ENCODE results near the gene TMCO4.

TMCO4 gene

GRCh38 chr1:19657511-19657910 lies 142.2 kb downstream of the TMCO4 start:
- no peak for DNase-seq (ENCODE audit: low read depth, low spot score)

DNA sequence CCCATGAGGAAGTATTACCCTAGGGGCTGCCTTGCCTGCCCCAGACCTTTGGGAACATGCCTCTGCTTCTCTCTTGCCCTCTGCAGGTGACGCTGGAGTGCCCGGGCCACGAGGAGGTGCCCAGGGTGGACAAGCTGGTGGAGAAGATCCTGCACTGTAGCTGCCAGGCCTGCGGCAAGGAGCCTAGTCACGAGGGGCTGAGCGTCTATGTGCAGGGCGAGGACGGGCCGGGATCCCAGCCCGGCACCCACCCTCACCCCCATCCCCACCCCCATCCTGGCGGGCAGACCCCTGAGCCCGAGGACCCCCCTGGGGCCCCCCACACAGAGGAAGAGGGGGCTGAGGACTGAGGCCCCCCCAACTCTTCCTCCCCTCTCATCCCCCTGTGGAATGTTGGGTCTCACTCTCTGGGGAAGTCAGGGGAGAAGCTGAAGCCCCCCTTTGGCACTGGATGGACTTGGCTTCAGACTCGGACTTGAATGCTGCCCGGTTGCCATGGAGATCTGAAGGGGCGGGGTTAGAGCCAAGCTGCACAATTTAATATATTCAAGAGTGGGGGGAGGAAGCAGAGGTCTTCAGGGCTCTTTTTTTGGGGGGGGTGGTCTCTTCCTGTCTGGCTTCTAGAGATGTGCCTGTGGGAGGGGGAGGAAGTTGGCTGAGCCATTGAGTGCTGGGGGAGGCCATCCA lies 142.8 kb downstream of the TMCO4 start:
- DNase-seq (ENCODE audit: low read depth, low spot score), result no peak

GRCh38 chr1:19656134-19656779 lies 143.5 kb downstream of the TMCO4 start:
- no peak for DNase-seq (ENCODE audit: low read depth, low spot score)

- DNase-seq (ENCODE audit: low read depth, low spot score), result no peak
These were observed 144.0 kb downstream of the TMCO4 start for GRCh38 chr1:19655718-19656080.

GRCh38 chr1:19654886-19655717 lies 144.6 kb downstream of the TMCO4 start:
- no peak for DNase-seq (ENCODE audit: low read depth, low spot score)

- no peak for DNase-seq (ENCODE audit: low read depth, low spot score)
These were observed 145.3 kb downstream of the TMCO4 start for GRCh38 chr1:19654386-19654785.

DNA sequence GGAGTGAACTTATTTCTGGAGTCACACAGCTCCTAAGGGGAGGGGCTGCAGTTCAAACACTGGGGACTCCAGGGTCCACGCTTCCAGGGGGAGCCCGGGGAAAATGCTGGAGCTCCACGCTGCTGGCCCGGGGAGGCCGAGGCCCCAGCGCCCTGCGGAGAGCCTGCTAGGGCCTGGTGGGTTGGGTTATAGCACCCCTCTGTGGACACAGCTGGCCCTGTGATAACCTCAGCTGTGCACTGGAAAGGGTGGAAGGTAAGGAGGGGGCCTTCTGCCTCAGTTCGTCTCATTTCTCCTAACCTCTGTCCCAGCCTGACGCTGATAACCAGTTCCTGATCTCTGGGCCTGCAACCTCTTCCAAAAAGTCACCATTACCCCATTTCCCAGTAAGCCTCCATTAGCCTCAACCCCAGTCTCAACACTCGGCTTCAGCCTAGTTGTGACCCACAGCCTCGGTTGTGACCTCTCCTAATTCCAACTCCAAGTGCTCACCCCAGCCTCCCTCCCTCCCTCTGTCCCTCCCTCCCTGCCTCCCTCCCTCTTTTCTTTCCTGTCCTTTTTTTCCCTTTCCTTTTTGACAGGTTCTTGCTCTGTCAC lies 148.5 kb downstream of the TMCO4 start:
- no peak for DNase-seq (ENCODE audit: low read depth, low spot score)

DNA sequence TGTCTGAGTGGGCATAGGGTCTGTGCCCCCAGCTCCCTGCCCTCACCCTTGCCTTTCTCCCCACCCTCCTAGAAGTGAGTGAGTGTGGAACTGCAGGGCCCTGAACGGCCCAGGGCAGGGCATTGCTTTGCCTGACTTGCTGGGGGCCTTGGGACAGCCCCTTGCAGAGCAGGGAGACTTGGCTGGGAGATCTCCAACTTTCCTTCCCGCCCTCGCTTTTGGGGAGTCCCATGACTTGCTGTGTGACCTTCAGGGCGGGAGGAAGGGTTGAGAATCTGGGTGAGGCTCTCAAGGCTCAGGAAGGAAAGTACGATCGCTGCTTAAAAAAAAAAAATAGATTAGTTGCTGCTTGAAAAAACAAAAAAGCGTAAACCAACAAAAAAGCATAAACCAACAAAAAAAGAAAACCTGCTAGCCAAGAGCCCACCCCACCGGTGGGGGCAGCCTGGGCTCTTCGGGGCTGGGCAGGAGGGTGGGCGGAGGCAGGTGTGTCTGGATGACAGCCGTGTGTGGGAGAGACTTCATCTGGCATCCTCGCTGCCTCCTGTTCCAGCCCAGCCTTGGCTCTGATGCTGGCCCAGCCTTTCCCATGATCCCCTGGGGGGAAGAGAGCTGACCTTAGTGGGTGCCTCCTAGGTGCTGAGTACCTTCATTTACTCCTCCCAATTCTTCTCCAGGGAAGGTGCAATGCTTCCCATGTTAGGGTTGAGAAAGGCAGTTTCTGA lies 149.1 kb downstream of the TMCO4 start:
- no peak for DNase-seq (ENCODE audit: low read depth, low spot score)

- DNase-seq (ENCODE audit: low read depth, low spot score), result no peak
These were observed 151.0 kb downstream of the TMCO4 start for GRCh38 chr1:19648689-19649088.

DNA sequence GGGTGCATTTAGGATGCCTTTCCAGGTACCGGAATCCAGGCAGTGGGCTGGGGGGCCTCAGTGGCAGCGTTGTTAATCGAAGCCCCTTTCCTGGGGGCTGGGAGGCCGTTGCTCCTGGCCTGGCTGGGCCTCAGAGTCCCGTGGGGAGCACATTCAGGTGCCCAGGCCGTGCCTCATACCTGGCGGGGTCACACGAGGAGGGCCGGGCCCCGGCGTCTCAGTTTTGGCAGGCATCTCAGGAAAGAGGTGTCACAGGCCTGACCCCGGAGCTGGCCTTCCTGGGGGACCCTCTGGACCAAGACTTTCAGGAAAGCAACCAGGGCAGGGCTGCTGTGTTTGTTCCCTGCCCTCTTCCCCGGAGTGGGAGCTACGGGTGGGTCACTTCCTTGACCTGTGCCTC lies 151.5 kb downstream of the TMCO4 start:
- DNase-seq (ENCODE audit: low read depth, low spot score), result no peak

- DNase-seq (ENCODE audit: low read depth, low spot score), result no peak
These were observed 152.1 kb downstream of the TMCO4 start for GRCh38 chr1:19647643-19648042.

DNA sequence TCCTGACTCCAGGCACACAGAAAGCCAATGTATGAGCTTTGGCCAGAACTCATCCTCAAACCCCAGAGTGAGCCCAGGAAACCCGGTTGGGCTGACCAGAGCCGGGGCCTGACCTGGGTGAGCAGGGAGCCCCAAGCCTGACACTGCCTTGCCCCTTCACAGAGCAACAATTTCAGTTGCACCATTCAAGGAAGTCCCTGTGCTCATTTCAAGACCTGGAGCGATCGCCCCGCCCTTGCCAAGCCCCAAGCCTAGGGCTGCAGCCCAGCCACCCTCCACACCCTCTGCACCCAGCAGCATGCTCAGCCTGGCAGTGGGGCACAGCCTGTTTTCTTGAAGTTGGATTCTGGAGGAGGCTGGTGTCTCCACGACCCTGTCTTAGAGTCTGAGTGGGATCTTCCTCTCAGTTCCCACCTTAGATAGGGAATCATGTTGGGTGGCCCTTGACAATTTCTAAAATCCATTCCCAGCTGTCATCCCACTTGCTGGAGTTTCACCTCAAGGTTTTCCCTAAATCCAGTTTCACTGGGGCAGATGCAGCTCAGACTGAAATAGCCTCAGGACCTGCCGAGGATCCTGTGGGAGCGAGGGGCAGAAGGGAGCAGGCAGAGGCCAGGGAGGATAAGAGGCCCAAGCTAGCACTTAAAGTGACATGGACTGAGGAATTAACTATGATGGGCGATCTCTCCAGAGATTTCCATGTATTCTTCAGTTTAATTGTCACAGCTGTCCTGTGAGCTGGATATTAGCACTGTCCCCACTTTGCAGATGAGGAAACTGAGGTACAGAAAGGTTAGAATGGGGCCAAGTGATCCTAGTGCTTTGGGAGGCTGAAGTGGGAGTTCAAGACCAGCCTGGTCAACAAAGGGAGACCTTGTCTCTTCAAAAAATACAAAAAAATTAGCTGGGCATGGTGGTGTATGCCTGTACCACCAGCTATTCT lies 153.1 kb downstream of the TMCO4 start:
- DNase-seq (ENCODE audit: low read depth, low spot score), result no peak

DNA sequence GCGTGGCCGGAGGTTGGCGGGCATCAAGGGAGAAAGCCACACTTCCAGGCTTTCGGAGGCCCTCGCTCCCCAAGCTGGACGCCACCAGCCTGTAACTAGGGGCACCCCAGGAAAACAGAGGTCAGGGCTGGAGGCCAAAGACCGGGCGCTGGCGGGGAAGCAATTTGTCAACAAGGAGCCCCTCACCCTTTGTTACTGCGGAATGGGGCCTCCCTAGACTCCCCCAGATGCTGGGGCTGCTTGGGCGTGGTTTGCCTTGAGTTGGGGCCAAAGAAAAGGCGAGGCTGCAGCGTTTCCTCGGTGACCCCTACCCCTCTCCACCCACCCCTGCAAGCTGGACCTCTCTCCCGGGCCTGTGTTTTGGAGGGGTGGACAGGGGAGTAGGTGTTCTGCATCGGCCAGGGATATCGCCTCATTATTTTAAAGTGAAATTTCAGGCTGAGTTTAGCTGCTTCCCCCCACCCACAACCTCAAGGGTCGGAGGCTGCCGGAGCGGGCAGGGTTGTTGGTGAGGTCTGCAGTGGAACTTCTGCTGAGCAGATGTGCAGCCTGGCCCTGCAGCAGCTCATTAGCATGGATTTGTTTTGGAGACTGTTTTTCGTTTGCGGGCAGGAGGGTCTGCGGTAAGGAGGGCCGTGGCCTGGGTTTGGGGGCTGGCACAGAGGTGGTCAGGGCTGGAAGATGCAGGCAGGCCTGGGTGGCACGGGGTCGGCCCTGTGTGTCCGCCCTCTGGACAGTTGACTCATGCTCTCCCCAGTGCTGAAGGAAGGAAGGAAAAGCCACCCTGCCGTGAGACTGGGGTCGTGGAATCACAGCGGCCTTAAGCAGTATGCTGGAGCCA lies 154.1 kb downstream of the TMCO4 start:
- DNase-seq (ENCODE audit: low read depth, low spot score), result no peak

GRCh38 chr1:19644681-19645410 lies 154.9 kb downstream of the TMCO4 start:
- no peak for DNase-seq (ENCODE audit: low read depth, low spot score)

DNA sequence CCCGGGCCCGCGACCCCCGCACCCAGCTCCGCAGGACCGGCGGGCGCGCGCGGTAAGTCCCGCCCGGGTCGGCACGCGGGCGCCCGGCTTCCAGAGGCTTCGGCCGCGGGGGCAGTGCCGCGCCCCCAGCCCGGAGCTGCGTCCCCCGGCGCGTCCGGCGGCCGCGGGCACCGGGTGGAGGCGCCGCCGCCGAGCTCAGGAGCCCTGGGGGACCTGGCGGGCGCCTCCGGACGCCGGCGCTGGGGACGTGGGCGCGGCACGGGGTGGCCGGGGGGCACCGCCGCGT lies 155.4 kb downstream of the TMCO4 start:
- no peak for DNase-seq (ENCODE audit: low read depth, low spot score)

GRCh38 chr1:19643602-19644394 lies 155.9 kb downstream of the TMCO4 start, which contains the start of gene NBL1:
NBL1 (plus strand) TSS chr1:19644311; CDS start chr1:19655031, 10,720 bp downstream.
- no peak for DNase-seq (ENCODE audit: low read depth, low spot score)

GRCh38 chr1:19643121-19643520 lies 156.6 kb downstream of the TMCO4 start:
- no peak for DNase-seq (ENCODE audit: low read depth, low spot score)
